GM18526 (cell line): ENCODE results near the gene COL4A5.

Experiments
- POLR2A ChIP-seq: IDR thresholded peaks from 3 replicates; pipeline ENCODE4 v1.6.1; 2011; ENCODE audit not compliant: insufficient read length; ENCODE audit errors: extremely low read depth

Gene COL4A5

DNA sequence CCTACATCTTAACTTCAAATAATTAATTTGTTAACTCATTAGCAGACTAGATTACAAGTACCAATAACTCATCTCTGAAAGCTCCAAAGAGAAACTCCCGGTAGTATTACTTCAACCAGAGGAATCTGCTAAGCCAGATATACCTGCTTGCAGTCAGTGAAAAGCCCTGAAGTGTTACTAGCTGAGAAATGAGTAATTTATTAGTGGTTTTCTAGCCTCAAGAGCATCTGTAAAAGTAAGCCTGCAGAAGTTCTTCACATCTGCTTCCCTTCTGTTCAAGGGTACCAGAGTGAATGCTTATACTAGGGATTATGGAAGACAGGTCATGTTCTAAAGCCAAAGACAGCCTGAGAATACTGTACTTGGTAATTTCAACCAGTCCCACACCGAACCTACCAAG lies 262.0 kb downstream of the COL4A5 start:
- TF ChIP-seq POLR2A = no peak

- TF ChIP-seq POLR2A = no peak
Observed at GRCh38 chrX:108702530-108702929, 262.9 kb downstream of the COL4A5 start.

GRCh38 chrX:108704839-108705238 lies 265.2 kb downstream of the COL4A5 start:
- TF ChIP-seq POLR2A = no peak

- TF ChIP-seq POLR2A = no peak
Observed at GRCh38 chrX:108712886-108713285, 273.2 kb downstream of the COL4A5 start.

- TF ChIP-seq POLR2A = no peak
Observed at GRCh38 chrX:108722561-108722960, 282.9 kb downstream of the COL4A5 start.

GRCh38 chrX:108726748-108727147 lies 287.1 kb downstream of the COL4A5 start:
- TF ChIP-seq POLR2A = no peak

- TF ChIP-seq POLR2A = no peak
Observed at GRCh38 chrX:108731153-108731552, 291.5 kb downstream of the COL4A5 start.

DNA sequence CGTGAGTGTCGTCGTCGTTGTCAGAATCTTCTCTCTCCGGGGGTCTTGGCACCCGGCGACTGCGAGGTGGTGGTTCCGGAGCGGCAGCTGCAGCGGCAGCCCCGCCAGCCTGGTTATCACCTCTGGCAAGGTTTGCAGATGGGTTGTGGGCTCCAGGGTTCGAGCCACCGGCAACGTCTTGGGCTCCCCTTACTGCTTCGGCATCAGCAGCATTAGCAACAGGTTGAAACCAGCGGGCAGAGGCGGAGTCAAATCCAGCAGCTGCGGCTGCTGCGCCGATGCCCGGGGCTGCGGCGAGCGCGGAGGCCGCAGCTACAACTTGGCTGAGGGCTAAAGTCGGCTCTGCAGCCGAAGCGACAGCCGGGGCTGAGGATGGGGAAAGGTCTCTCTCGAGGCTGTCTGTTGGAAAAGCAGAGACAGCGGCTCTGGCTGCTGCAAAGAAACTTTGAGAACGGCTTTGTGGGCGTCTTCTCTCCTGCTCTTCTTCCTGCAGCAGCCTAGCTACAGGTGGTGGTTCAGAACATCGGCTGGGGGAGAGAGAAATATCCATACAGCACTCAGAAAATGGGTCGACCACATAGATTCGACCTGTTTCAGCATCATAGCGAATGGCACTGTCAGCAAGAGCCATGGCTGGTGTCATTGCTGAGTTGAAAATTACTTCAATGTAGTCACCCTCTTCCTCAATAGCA lies 293.1 kb downstream of the COL4A5 start:
- TF ChIP-seq POLR2A = no peak

DNA sequence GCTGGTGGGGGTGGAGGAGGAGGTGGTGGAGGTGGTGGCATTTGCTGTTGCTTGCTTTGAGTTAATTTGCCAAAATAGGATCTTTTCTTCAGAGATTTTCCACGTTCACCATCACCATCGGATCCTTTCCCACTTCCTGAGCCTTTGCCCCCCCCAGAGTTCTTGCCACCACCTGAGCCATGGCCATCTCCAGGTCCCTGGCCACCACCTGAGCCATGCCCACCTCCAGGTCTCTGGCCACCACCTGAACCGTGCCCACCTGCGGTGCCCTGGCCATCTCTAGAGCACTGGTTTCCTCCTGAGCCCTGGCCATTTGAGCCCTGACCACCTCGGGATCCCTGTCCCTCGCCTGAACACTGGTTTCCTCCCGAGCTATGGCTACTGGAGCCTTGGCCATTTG lies 294.8 kb downstream of the COL4A5 start:
- TF ChIP-seq POLR2A = no peak

- no peak for TF ChIP-seq POLR2A
Observed at GRCh38 chrX:108735091-108735678, 295.5 kb downstream of the COL4A5 start.

DNA sequence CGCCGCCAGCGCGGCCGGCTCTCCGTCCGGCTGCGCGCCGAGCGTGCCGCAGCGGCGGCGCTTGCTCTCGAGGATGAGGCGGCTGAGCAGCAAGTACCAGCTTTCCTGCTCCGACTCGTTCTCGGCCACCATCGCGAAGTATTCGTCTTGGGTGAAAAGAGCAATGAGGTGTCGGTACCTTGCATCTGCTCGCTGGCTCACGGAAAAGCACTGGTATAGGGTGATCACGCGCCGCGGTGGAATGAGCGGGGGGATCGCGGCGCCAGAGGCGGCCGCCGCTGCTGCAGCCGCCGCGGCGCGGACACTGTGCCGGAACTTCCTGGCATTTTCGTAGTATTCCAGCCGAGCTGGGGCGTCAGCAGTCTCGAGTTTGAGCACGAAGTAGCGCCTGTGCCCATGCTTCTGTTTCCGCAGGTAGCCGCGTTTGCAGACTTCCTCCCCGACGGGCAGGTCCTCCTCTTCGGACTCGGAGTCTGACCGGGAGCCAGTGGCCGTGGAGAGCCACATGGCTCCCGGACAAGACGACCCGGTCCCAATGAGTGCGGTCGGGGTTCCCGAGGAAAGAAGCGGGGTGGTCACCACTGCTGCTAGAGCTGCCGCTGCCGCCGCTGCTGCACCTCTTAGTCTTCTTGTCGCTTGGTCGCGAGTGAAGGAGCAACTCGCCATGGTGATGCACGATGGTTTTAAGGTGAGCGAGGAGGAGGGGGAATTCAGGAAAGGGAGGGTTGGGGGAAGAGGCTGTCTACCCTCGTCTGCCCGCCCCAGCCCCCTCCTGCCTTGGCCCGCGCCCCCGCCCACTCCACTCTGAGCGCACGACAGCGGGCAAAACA lies 296.3 kb downstream of the COL4A5 start:
- TF ChIP-seq POLR2A = no peak

DNA sequence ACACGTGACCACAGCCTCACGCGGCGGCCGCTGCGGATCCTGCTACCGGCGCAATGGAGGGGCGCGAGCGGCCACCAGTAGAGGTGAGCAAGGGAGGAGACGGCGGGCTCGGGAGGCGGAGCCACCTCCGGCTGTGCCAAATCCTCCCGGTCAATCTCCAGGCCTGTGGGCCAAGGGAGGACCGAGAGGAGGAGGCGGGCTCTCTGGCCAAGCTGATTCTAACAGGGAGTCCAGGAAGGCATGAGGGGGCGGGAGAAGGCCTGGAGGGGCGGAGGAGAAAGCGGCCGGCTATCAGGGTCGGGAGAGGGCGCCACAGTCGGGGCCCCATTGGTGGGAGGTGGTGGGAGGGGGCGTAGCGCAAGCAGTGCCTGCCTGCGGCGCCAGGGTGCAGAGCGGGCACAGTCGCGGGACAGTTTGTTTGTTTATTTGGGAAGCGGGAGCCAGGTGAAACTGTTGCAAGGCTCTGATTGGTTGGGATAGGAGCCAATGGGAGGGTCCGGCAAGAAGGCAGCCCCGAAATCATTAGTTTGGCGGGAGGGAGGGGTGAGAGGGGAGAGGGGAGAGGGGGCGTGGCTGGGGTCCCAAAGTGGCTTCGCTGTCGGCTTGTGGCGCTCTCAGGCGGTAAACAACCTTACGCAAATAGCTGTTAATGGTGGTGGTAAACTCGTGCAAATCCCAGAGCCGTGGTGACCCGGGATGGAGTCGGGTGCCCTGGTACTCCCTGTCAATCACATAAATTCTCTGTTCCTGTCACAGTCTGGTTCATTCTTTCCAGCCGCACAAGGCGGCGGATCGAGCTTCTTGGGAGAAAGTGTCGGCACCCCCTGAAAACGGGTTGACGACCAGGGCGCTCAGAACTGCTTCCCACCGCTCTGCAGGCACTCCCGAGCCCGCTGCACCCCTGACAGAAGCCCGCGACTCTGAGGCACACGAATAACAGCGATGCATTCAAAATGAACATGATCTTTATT lies 297.2 kb downstream of the COL4A5 start, which contains the start of gene IRS4:
Gene IRS4, minus strand, starts transcription at position 55 of the 971 bp plus-strand sequence.
- no peak for TF ChIP-seq POLR2A

- TF ChIP-seq POLR2A = no peak
Observed at GRCh38 chrX:108737754-108738153, 298.1 kb downstream of the COL4A5 start.

DNA sequence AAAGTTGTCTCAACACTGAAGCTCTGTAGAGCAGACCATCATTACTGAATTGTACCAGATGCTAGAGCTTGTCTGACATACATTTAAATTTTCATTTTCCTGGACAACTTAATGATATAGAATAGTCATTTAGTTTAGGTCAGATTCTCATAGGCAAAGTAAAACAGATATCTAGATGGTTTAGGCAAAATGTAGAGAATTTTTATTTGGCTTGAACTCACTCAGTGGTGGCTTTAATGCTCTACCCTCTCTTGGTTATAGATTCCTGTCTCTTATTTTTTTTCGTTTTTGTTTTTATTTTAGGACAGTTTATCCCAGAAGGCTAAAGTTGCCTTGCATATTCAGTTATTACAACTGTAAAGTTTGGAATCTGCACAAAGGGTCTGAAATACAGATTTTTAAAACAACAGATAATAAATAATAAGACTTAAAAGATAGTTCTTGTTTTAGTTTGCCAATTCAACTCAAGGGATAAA lies 300.7 kb downstream of the COL4A5 start:
- TF ChIP-seq POLR2A = no peak
